HG02642 (cell line): ENCODE data around the gene FXYD6.

Experiments used
- ATAC-seq: cut with Tn5 transposase; IDR thresholded peaks from one replicate; pipeline ENCODE4 v1.9.1; 2021; ENCODE audit warnings: mild to moderate bottlenecking; ENCODE audit not compliant: unreplicated experiment, poor library complexity

Gene FXYD6

DNA sequence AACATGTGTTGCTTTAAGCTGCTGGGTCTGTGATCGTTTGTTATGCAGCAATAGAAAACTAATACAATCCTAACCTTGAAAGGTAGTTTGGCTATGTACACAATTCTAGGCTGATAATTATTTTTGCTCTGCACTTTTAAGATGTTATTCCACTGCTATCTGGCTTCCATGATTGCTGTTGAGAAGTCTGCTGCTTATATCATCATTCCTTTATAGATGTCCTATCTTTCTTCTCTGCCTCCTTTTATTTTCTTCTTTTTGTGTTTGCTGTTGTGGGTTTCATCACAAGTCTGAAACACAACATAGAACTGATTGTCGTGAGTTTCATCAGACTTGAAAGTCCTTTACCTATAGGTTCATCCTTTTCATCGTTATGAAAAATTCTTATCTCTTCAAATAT is 24.1 kb downstream of the FXYD6 start:
- no peak for ATAC-seq

DNA sequence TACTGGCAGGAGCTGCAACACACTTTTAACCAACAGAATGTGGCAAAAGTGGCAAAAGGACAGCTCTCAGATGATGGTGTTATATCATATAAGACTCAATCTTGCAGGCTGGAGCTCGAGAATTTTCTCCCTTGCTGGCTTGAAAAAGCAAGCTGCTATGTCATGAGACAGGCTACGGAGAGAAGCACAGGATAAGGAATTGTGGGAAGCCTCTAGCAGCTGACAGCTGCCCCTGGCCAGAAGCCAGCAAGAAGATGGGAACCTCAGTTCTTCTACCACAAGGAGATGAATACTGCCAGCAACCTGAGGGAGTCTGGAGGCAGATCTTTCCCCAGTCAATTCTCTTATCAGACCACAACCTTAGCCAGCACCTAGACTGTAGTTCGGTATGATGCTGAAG is 24.6 kb downstream of the FXYD6 start:
- no peak for ATAC-seq

DNA sequence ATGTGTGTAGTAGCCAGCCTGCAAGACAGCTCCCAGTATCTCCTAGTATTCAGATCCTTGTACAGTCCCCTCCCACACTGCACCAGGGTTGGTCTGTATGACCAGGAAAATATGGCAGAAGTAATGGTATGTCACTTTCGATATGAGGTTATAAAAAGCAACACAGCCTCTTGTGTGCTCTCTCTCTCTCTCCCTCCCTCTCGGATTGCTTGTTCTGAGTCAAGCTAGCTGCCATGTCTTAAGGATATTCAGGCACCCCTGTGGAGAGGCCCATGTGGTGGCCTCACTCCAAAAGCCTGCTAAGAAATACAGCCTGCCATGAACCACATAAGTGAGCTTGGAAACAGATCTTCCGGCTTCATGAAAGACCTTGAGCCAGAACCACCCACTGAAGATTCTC is 25.4 kb downstream of the FXYD6 start:
- ATAC-seq = no peak

DNA sequence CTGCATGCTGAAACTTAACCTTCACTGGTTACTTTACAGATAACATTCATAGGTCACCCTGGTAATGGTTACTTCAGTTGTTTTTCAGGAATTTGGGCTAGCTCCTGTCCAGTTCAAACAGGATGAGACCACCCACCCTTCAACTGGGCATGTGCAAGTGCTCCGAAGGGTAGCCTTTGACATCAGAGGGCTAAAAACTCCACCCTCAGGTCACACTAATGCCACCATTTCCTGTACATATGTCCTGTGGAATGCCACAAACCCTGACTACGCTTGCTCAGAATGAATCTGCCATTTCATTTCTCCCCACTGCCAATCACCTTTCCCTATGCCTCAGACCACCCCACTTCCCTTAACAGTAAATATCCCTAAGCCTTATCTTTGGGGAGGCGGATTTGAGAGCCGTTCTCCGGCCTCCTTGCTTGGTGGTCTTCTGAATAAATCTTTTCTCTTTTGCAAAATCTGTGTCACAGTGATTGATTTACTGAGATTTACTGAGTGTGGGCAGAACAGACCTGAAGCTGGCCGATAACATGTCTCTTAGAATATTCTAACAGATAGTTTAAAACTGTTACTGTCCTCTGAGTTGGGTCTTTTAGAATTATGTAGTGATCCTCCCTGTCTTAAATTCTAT is 26.6 kb downstream of the FXYD6 start:
- no peak for ATAC-seq

DNA sequence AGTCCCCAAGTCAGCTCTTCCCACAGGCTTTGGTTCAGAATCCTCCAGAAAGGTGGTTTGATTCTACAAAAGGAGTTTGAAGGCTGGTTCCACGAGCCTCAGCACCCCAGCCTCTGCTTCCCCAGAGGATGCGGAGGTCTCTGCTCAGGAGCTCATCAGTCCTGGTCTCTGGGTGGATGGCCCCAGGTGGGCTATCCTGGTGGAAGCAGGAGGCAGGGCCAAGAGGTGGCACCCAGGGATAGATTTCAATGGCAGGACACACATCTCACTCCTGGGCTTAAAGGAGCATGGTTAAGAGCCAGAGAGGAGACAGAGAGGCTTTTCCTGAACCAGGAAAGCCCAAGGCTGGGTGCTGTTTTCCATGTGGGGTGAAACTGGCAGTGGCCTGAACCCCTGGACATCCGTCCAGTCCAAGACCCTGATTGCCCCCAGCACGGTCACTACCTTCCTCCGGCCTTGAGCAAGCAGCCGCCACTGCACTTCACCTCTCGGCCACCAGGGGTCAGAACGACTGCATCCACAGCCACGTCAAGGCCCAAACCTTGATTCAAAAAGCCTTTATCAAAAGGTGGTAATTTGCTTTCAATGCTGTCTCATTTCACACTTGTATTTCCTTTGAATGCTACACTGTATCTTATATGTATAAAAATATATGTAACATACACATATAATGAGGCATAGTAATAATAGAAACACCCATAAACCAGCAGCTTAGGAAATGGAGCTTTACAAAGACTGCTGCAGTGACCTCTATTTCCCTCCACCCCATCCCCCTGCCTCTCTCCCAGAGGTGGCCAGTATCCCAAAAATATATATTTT is 32.6 kb downstream of the FXYD6 start:
- no peak for ATAC-seq

DNA sequence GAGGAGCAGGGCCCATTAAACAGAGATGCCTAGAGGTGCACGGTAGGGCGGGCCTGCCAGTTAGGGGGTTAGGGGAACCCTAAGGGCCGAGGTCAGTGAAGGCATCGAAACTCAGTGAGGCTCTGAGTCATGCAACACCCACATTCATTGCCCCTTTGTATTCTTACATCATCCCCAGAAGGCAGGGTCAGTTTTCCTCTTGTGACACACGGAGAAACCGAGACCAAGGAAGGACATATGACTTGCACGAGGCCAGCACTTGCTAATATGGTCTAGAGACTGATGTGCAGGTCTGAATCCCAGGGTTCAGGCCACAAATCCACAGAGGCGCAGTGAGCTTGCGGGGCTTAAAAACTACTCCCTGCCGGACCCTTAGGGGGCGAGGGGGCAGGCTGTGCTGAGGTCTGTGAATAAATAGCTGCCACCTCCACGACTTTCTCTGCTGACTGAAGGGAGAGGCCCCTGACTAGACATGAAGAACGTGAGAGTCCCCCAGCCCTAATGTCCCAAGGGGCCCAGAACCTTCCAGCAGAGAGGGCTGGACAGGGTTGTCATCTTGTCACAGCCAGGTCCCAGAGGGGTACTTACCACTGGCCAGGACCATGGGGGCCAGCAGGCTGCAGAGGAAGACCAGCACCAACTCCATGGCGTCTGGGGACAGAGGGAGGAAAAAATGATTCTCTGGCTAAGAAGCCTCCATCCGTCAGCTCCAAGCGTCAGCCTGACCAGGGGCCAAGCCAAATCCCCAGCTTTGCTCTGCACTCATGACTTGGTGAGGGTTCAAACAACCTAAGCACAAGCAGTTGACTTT is 34.1 kb downstream of the FXYD6 start:
- ATAC-seq = no peak

DNA sequence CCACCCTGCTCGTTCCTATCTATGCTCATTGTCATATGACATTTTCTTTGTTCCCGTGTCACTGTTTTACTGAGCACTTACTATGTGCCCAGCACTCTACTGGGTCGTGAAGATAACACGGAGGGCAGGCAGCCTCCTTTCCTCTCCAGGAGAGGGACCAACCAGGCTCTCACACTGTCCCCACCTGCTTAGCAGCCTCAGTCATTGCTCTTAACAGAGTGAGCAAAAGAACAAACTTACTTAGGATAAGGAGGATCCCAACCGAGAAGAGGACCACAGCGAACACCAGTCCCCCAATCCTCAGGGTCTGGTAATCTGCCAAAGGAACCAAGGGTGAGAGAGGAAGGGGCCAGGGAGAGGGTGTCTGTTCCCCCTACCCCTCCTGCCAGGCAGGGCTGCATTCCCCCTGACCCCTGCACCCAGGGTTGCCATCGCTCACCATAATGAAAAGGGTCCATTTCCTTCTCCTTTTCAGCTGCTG is 34.9 kb downstream of the FXYD6 start:
- no peak for ATAC-seq

DNA sequence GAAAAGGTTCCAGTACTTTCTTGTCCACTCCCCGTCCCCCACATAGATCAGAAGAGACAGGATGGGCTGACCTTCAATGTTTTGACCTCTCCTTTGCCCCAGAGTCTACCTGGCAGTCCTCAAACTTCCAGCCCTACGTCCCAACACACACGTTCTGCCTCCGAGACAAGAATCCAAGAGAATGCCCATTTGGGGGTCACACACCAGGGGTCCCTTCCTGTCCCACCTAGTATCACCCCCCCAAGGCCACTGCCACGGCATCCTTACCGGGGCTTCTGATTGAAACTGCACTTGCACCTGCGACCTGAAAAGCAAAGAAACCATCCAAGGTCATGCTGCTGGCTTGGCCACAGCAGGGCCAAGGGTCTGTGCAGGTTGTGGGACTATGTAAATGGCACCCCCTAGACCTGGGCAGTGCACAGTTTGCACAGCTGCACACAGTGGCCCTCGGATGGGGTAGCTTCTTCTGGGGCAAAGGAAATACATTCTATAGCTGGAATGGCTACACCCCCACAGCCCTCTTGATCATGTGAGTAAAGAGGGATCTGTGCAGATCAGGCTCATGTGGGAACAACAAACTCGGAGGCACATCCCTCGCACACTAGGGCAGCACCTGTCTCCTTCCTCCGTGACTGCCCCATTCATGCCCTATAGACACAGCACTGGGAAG is 35.4 kb downstream of the FXYD6 start:
- ATAC-seq = no peak

DNA sequence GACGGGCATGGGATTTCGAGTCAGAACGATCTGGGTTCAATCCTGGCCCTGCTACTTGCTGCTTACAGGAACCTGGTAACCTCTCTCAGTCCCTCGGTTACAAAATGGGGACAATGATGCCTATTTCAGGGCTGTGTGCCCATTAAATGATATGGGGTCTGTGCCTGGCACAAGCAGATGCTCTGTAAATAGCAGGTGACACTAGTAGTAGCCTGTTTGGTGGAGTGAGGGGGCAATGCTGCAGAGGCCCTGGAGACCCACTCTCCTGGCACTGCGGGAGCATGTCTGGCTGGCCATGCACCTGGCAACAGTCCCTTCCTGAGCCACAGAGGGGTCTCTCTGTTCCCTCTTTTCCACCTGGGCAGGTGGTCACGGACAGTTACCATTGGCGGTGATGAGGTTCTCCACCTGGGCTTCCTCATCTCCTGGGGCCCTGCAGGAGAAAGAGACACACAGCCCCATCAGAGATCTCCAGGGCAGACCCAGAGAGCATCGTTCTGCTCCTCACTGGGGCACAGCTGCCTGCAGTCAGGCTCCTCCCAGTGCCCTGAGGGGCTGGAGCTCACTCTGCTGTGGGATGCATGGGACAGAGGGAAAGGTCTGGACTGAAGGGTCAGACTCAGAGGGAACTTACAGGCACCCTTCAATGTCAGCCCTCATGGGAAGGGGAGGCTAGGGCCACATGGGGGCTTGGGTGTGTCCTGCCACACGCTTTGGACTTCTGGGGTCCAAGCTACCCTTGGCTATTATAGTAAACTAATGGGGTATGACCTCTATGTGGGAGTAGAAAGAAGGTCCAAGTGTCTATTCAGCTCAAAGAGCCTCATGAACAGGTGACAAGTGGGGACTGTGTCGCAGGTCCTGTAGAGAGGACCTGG is 36.3 kb downstream of the FXYD6 start:
- no peak for ATAC-seq

DNA sequence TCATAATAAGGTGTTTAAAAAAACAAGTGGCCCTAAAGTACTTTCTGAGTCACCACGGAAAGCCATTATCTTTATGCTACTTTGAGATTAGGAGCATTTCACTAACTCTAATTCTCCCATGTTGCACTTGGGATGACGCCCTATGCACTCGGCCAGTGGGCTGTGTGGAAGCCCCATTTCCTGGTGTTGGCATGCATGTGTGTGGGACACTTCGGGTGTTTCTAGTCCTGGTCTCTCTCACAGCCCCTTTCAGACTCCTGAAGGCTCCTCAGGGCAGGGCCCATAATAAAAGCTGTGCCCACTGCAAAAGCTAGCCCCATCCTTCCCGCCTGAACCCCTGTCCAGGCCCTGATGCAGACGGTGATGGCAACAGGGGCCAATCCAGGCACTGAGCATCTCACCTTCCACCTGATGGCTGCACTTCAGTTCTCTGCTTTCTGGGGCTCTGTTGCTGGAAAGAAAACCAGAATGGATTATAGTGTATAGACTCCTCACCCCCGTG is 37.0 kb downstream of the FXYD6 start:
- no peak for ATAC-seq

DNA sequence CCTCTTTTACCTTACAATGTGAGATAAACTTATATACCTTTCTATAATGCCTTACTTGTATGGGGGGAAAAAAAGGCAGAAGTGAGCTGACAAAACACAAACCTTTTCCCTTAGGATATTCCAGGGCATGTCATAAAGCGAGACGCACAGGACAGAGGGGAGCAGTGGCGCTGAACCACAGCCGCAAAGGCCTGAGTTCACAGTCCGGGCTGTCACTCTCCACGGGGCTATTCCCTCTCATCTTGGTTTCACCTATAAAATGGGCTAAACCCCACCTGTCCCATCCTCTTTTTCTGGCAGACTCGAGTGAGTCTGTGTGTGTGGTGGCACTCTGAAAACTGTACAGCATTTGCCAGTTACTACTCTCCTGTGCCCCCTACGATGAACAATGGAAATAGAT is 37.6 kb downstream of the FXYD6 start:
- ATAC-seq = no peak

DNA sequence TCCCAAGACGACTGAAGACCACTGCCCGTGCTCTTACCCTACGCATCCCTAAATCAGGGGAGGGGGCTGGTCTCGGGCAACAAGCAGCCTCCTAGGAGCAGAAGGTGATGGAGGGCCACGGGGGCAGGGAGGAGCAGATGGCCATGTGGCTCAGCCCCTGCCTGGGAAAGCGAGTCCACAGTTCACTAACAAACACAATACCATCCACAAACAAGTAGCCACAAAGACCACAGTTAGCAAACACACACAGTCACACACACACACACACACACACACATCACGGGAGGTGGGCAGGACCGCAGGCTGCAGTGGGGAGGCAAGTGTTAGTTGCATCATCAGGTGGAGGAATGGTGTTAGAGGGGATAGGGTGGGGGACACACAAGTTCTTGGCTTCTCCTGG is 38.7 kb downstream of the FXYD6 start:
- ATAC-seq = no peak

DNA sequence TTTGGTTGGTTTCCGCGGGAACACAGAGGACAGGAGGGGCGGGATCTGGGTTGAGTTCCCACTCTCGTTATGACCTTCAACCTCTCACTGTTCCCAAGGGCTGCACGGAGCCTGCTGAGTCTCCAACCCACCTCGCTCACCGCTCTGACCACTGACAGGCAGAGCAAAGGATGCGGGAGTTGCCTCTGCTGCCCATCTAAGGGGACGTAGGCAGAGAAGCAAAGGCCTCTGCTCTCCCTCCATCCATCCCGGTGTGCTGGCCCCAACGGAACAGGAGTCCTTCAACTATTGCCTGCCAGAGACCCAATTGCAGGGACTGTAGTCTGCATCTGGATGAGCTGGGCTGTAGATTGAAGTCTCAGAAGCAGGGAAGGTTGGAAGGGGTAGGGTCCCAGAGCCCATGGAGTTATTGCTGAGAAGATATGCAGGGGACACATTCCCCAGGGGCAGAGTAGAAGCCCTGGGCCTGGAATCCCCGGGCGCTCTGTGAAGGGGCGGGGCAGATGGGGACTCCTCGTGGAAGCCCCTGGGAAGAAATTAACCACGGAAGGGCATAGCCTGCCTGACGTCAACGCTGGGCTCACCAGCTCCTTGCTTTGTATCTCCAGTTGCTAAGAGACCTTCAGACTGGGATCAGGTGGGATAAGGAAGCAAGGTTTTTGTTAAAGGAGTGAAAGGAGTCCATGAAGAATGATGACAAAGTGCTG is 39.2 kb downstream of the FXYD6 start:
- no peak for ATAC-seq

DNA sequence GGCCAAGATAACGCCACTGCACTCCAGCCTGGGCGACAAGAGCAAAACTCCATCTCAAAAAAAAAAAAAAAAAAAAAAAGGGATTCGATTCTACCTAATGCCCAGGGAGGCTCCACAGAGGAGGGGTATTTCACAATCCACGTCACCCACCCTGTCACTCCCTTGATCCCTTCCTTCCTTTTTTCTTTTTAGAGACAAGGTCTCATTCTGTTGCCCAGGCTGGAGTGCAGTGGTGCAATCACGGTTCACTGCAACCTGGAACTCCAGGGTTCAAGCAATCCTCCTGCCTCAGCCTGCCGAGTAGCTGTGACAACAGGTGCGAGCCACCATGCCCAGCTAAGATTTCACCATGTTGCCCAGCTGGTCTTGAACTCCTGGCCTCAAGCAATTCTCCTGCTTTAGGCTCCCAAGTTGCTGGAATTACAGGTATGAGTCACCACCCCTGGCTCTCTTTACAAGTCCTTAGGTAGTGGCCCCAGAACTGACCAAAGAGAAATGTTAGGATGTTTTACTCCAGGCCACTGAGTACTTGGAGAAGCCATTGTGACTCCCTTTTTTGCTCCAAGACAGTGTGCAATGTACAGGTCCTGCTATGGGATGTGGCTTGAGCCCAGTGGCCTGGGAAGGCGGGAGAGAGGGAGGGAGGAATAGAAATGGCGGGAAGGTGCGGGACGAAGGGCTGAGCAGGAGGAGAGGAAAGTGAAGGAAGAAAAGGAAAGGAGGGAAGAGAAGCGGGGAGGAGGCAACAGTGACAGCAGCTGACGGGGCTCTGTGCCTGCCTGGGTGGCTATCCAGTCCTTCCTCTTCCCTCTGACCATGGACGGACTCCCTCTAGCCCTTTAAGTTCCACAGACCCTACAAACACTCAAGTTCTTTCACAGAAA is 40.1 kb downstream of the FXYD6 start:
- ATAC-seq = no peak

DNA sequence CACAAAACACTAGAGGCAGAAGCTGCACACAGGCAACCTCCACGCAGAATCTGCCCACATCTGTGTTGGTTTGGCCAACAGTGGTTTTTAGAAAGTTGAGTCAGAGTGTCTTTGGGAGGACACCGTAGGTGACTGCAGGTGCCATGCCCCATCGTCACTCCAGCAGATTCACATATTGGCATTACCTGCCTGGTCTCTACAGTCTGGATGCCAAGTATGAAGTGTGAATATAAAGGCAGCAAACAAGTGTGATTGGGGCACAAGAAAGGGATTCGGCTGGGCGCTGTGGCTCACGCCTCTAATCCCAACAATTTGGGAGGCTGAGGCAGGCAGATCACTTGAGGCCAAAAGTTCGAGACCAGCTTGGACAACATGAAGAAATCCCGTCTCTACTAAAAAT is 40.9 kb downstream of the FXYD6 start:
- ATAC-seq = no peak

DNA sequence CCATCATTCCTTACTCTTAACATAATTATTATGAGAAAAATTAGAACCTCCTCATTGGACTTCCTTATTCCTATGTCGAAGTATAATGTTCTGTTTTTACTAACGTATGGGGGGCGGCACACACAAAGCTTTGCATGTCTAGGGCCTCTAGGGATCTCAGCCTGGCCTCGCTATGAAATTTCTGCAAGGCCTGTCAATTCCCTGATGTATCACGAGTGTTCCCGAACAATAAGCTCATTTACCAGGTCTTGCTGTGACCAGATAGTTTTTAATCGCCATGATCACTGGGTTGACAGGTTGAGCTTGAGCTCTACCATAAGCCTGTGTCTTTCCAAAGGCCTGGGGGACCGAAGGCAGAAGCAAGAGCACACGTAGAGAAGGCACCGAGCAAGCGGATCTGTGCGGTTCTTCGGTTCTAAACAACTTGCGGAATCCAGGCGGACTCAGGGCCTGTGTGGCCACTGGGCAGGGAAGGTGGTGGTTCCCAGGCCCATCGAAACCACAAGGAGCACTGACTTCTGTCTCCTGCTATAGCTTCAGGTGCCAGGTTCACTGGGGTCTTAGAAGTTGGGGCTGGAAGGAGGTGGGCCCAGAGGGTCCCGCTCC is 41.5 kb downstream of the FXYD6 start:
- ATAC-seq = no peak

DNA sequence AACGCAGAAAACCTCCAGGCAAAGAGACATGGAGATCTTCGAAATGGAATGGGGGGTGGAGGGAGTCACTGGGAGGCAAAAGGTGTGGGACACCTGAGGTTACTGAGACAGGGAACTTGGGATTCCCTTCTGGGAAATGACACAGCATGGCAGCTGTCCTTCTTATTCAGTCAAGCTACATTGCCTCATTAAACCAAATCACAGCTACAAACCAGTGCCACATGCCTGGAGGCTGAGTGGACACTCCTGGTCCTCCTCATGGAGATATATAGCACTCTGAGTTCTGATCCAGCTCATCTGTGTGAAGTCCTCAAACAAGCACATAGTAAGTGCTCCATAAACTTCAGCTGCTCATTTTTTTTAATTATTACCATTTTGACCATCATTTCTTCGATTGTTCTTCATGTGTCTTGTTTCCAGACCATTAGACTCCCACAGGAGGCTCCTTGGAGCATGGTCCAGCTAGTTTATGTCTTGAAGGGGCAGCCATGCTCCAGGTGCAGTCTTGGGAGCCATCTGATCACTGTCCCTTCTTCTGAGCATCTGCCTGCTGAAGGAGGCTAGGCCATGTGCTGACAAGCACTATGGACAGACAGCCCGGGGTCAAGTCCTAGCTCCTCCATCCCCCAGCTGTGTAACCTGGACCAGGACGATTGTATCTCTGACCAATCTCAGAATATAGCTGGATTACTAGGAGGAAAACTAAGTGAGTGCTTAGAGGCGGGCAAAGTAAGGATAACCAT is 42.2 kb downstream of the FXYD6 start:
- no peak for ATAC-seq
